Bone marrow (tissue), 2 donors: Measurements from ENCODE around the gene CEACAM7.
A peak's percentile ranks its signal among the peaks of the same experiment; 100 is the strongest.
"Not testable (repeated sequence)": the region's sequence is repeated elsewhere in the genome, so short reads cannot be mapped to it uniquely, and the experiment has no call there.

ENCODE experiments used
- DNase-seq, 2 donors: peaks; one replicate each; lab custom pipeline; 2025; lab: John Stamatoyannopoulos, UW

Gene CEACAM7

GRCh38 chr19:41656756-41657155 lies 31.3 kb downstream of the CEACAM7 start:
- not testable (repeated sequence) for DNase-seq

GRCh38 chr19:41652250-41652649 lies 35.8 kb downstream of the CEACAM7 start:
- DNase-seq, result no peak

GRCh38 chr19:41649827-41650226 lies 38.2 kb downstream of the CEACAM7 start:
- no peak for DNase-seq

- no peak for DNase-seq
These were observed 41.4 kb downstream of the CEACAM7 start for GRCh38 chr19:41646589-41647204.

- DNase-seq, result peak in 1 of 2 donors; percentile 50
These were observed 46.1 kb downstream of the CEACAM7 start for GRCh38 chr19:41641879-41642485.

GRCh38 chr19:41638641-41639081 lies 49.4 kb downstream of the CEACAM7 start:
- no peak for DNase-seq

GRCh38 chr19:41637484-41637883 lies 50.6 kb downstream of the CEACAM7 start:
- DNase-seq, result no peak

GRCh38 chr19:41627966-41628675 lies 59.9 kb downstream of the CEACAM7 start:
- no peak for DNase-seq

GRCh38 chr19:41626877-41627276 lies 61.2 kb downstream of the CEACAM7 start, which contains the start of gene CEACAM4:
Gene CEACAM4, minus strand, starts transcription at chr19:41627074. Its CDS starts 111 bp downstream, at chr19:41626963.
- DNase-seq, result peak; percentile 41 to 45

- no peak for DNase-seq
These were observed 61.8 kb downstream of the CEACAM7 start for GRCh38 chr19:41626278-41626677.

- DNase-seq, result no peak
These were observed 63.1 kb downstream of the CEACAM7 start for GRCh38 chr19:41624937-41625336.

- no peak for DNase-seq
These were observed 63.6 kb downstream of the CEACAM7 start for GRCh38 chr19:41624515-41624914.

- no peak for DNase-seq
These were observed 64.7 kb downstream of the CEACAM7 start for GRCh38 chr19:41623360-41623759.
